HG03095 (cell line): ENCODE data around the gene TMCO6.

Experiments
- ATAC-seq: cut with Tn5 transposase; IDR thresholded peaks from one replicate; pipeline ENCODE4 v1.9.1; 2021; ENCODE audit warnings: moderate library complexity; ENCODE audit not compliant: unreplicated experiment

TMCO6 gene

DNA sequence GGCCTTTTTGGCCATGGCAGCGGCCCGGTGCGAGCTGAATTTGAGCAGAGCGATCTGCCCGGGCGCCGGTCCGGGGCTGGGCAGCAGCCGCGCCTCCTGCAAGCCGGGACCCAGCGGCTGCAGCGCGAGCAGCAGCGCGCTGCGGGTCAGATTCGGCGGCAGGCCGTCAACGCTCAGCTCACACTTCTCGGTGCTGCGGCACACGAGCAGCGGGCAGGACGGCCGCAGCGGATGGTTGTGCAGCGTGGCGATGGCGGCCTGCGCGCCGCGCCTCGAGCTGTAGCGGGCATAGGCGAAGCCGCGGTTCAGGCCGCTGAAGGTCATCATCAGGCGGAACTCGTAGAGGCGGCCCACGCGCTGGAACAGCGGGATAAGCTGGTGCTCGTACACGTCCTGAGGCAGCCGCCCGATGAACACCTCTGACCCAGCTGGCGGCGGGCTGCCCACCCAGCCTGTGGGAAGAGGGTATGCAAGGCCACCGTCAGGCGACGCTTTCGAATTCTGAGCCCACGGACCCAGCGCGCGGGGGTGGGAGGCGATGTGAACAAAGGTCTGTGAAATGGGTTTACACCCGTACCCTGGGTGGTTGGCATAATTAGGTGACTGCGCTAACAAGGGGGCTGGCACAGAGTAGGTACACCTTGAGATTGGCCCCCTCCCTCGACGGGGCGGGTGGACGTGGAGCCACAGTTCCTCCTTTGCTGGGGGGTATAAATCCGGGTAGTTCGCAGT is 33.4 kb downstream of the TMCO6 start:
- no peak for ATAC-seq

DNA sequence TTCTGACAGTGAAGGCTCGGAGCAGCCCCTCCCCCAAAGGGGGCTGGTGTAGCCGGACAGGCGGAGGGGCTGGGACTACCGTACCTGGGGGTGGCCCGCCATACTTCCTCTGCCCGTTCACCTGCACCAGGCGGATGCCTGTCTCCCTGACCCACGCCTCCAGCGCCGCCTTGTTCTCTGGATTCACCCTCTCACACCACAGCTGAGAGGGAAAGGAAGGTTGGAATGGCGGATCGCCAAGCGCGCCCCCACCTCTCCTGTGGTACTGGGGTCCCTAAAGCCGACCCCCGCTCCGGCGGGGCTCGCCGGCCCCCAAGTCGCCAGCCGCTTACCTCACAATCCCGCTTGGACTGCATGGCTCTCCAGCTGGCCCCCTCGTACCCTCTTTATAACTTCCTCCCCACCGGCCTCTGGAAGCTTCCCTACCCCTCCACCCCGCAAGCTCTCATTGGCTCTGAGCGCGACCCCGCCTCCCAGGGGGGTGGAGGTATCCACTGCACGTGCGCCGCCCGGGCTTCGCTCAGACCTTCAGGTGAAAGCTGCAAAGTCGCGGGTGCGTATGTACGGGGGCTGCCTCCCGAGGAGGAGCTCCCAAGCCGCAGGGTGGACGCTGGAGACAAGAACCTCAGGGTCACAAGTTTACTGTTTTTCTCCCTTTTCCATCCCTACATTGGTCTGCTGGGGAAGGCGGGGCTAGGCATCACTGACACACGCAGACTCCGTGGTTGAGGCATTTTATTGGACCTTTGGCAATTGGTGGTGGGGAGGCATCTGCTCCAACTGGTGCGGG is 34.1 kb downstream of the TMCO6 start, which contains the start of gene DND1:
TSS of gene DND1 (minus strand) at position 390 of the 790 bp plus-strand sequence. CDS start at position 356, 34 bp downstream.
- no peak for ATAC-seq

DNA sequence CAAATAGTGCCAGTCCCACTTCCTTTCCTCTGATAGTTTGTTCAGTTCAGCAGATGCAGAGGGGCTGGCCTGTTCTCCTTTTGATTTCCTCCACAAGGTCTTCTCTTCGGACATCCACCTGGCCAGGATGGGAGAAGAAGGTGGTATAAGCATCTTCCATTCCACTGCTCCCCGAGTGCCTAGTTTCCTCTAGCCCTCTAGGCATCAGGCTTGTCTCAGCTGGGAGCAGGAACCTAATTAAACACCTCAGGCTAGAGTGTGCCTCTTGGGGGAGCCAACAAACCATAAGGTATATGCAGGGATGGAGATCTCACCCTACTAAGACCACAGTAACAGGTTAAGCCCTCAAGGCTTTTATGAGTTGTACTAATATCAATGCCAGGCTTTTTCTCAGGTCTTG is 35.0 kb downstream of the TMCO6 start:
- no peak for ATAC-seq

- no peak for ATAC-seq
These were observed 35.4 kb downstream of the TMCO6 start for GRCh38 chr5:140674629-140675028.

DNA sequence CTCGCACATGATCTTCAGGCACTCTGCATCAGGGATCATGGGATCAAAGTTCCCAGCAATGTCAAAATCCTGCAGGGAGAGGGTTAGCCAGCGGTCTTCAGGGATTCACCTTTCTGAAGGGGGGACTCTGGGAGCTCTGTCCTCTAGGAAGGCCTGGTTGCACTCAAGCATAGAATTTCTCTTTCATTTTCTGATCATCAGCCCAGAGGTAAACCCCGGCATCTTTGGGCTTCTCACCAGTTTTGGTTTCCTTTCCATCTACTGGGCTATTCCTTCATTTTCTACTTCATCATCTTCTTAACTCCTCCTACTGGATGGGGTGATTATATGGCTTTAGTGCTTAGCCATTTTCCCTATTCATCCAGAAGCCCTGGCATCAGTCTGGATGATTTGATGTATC is 38.7 kb downstream of the TMCO6 start:
- peak; percentile 53 for ATAC-seq

- no peak for ATAC-seq
These were observed 39.7 kb downstream of the TMCO6 start for GRCh38 chr5:140678993-140679392.

GRCh38 chr5:140690376-140690932 is 51.2 kb downstream of the TMCO6 start:
- no peak for ATAC-seq

DNA sequence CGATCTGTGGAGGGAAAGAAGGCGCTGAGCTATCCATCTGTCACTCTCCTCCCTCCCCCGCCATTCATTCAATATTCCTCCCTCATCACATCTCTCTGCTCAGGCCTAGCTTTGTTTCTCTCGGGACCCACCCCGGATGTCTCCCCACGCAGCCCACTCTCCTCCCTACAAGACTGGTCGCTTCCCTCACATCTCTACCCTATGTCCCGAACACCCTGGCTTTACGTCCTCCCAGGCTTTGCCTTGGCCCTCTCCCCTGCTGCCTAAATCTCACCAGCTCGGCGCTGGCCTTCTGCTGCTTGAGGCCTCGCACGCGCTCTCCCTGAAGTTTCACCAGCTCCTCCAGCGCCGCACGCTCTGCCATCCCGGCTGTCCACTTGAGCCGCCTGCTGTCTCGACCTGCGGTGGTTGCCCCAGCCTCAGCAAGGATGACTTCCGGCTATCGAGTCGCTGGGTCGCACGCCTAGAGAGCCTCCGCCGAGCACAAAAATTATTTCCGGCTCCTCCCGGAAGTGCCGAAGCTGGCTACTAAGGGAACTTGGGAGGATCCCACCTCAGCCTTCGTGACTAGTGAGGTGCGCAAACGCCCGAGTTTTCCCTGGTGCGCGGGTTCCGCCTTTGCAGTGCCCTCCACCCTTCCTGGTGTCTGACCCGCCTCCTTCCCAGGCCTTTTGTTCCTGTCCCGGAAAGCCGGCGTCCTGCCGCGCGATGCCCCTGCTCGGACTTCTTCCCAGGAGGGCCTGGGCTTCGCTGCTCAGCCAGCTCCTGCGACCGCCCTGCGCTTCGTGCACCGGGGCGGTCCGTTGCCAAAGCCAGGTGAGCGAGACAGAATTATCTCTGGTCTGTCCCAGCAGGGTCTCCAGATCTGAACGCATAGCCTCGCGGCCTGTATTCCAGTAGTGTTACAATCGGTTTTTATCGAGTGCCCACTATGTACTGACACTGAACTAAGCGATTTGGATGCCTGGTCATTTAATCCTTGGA is 52.0 kb downstream of the TMCO6 start, which contains the start of the genes HARS1 and HARS2:
TSS of gene HARS1 (minus strand) at position 430 of the 984 bp plus-strand sequence. CDS start at position 364, 66 bp downstream.
TSS of gene HARS2 (plus strand) at position 515 of the 984 bp plus-strand sequence. CDS start at position 709, 194 bp downstream.
- peak; percentile 96 for ATAC-seq

DNA sequence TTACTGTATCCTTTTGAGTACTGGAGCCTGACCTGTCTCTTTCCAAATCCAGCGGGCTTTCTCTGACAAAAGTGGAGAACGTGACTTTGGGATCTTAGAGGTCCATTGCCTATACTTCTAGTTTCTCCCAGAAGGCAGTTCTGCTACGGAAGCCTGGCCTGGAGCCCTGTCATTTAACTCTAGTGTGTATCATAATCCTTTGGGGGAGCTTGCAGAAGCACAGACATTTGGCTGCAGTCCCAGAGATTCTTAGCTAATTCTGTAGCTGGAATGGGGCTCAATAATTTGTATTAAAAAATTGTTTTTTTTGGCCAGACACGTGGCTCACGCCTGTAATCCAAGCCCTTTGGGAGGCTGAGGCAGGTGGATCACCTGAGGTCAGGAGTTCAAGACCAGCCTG is 55.0 kb downstream of the TMCO6 start:
- ATAC-seq: no peak
